ENCODE measurements around the gene EIF4E1B.

- TF ChIP-seq CTCF (IDR thresholded peaks at IDR 0.05) (no peak), EZH2 (IDR thresholded peaks at IDR 0.05; ENCODE audit: borderline replicate concordance, insufficient read depth, low read depth, low read length, poor library complexity, severe bottlenecking) (no peak)
Measured at GRCh38 chr5:176664479-176664878, 34.0 kb downstream of the EIF4E1B start.
